HepG2 (cell line): ENCODE data around the gene STYXL2. TPM values are rescaled to one million over a fixed set of nuclear protein-coding genes. Genes with fewer than 3 reads are reported as not detected.

Source experiments
- ATAC-seq: fragments of 200-7000 bp; cut with Tn5 transposase; 3 replicates; pipeline ENCODE4 v1.9.1; 2020; ENCODE audit warnings: mild to moderate bottlenecking, moderate library complexity
- BruUV-seq: library from RNA; stranded (reverse); fragments of 400-500 nt; replicated peaks from 2 replicates; lab custom pipeline; 2021; lab: Mats Ljungman, UMichigan
- CTCF ChIA-PET: fragments of 300-600 bp; formaldehyde crosslinking; extraction: SDS; loops from one replicate; lab custom pipeline; 2021; ENCODE audit warnings: low total read pairs, inconsistent platforms, low intra/inter-chr PET ratio; lab: Yijun Ruan, JAX
- POLR2A ChIA-PET: fragments of 350-600 bp; sonication (Branson Sonifier 250); formaldehyde crosslinking; loops from one replicate; lab custom pipeline; 2020; ENCODE audit warnings: antibody characterized with exemption, inconsistent platforms; lab: Yijun Ruan, JAX
- DNase-seq: peaks from one replicate; pipeline ENCODE4 v3.0.0-alpha.2; 2015; ENCODE audit warnings: low spot score
- FAIRE-seq: peaks from 3 replicates; lab custom pipeline; 2011; peaks lifted over from hg19 to GRCh38; lab: Jason Lieb, UNC
- H2AFZ ChIP-seq: one replicate; pipeline ENCODE4 v1.6.1; 2011; ENCODE audit warnings: low read length, inconsistent platforms
- H3K27ac ChIP-seq: fragments of 300-600 bp; 3 replicates; pipeline ENCODE4 v1.8.0; 2011; ENCODE audit warnings: mixed run types, mild to moderate bottlenecking, mixed read lengths, low read length, inconsistent platforms; ENCODE audit not compliant: insufficient read depth; ENCODE audit errors: extremely low read length
- H3K27me3 ChIP-seq, 2 experiments: fragments of 200-600 bp in 1 of 2; 2 replicates in 1 of 2; 3 replicates in 1 of 2; pipeline versions ENCODE4 v1.6.0 to v1.8.0; 2011; ENCODE audit warnings: low read length in 2 of 2, mild to moderate bottlenecking in 2 of 2, moderate library complexity in 2 of 2, inconsistent platforms in 1 of 2; ENCODE audit not compliant: insufficient read depth in 2 of 2, control insufficient read depth in 1 of 2
- H3K36me3 ChIP-seq, 2 experiments: fragments of 200-600 bp in 1 of 2; replicated peaks in 1 of 2; 2 replicates in 1 of 2; 3 replicates in 1 of 2; pipeline versions ENCODE4 v1.5.1 to v1.8.0; 2011; ENCODE audit warnings: low read length in 2 of 2, inconsistent platforms in 1 of 2; ENCODE audit not compliant: insufficient read depth in 2 of 2, control insufficient read depth in 1 of 2
- H3K4me1 ChIP-seq: 2 replicates; pipeline ENCODE4 v1.5.1; 2012; ENCODE audit warnings: low read length, inconsistent platforms; ENCODE audit not compliant: insufficient read depth
- H3K4me2 ChIP-seq: 2 replicates; pipeline ENCODE4 v1.6.0; 2011; ENCODE audit warnings: low read depth, low read length, inconsistent platforms
- H3K4me3 ChIP-seq, 3 experiments: fragments of 200-600 bp in 1 of 3; sonication (generic), shearing (Covaris generic) in 1 of 3; replicated peaks in 1 of 3; 2 replicates each; pipeline ENCODE4 v1.5.1; 2011 to 2016; ENCODE audit warnings: low read length in 3 of 3, inconsistent platforms in 2 of 3, low read depth in 2 of 3, mild to moderate bottlenecking in 2 of 3, control low read depth in 1 of 3, mixed read lengths in 1 of 3; ENCODE audit not compliant: insufficient read depth in 1 of 3
- H3K79me2 ChIP-seq: one replicate; pipeline ENCODE4 v1.6.1; 2011; ENCODE audit warnings: low read length, inconsistent platforms; ENCODE audit not compliant: insufficient read depth
- H3K9ac ChIP-seq: 2 replicates; pipeline ENCODE4 v1.6.0; 2011; ENCODE audit warnings: mild to moderate bottlenecking, low read depth, low read length, inconsistent platforms; ENCODE audit not compliant: insufficient read depth
- H3K9me3 ChIP-seq: 2 replicates; pipeline ENCODE4 v1.5.1; 2012; ENCODE audit warnings: mild to moderate bottlenecking, low read length
- H4K20me1 ChIP-seq: 2 replicates; pipeline ENCODE4 v1.6.0; 2011; ENCODE audit warnings: inconsistent platforms, mild to moderate bottlenecking, low read length, moderate library complexity; ENCODE audit not compliant: insufficient read depth
- BRD4 ChIP-seq: sonication (generic); formaldehyde crosslinking; IDR thresholded peaks from 2 replicates; pipeline ENCODE4 v1.4.0; 2020; ENCODE audit warnings: missing genetic modification reagents
- PHF20 ChIP-seq: sonication (generic); formaldehyde crosslinking; IDR thresholded peaks from 2 replicates; pipeline ENCODE4 v1.5.0; 2020; ENCODE audit warnings: mild to moderate bottlenecking, missing genetic modification reagents
- SATB2 ChIP-seq: sonication (generic); formaldehyde crosslinking; IDR thresholded peaks from 2 replicates; pipeline ENCODE4 v1.5.0; 2020; ENCODE audit warnings: missing genetic modification reagents
- TOPORS ChIP-seq: sonication (generic); formaldehyde crosslinking; IDR thresholded peaks from 2 replicates; pipeline ENCODE4 v1.8.0; 2023; ENCODE audit warnings: mild to moderate bottlenecking, missing genetic modification reagents
- ZFAT ChIP-seq: sonication (generic); formaldehyde crosslinking; conservative IDR thresholded peaks from 2 replicates; pipeline ENCODE4 v1.8.1; 2023; ENCODE audit warnings: missing genetic modification reagents, inconsistent platforms
- ZNF264 ChIP-seq: sonication (generic); formaldehyde crosslinking; IDR thresholded peaks from 2 replicates; pipeline ENCODE4 v1.4.0; 2020; ENCODE audit warnings: missing genetic modification reagents
- ZNF3 ChIP-seq: IDR thresholded peaks from 2 replicates; pipeline ENCODE4 v1.7.0; 2017; ENCODE audit warnings: inconsistent platforms
- ZNF30 ChIP-seq: sonication (generic); formaldehyde crosslinking; IDR thresholded peaks from 2 replicates; pipeline ENCODE4 v1.5.0; 2020; ENCODE audit warnings: mild to moderate bottlenecking, missing genetic modification reagents
- ZNF724P ChIP-seq: sonication (generic); formaldehyde crosslinking; IDR thresholded peaks from 2 replicates; pipeline ENCODE4 v1.8.0; 2022; ENCODE audit warnings: missing genetic modification reagents, borderline replicate concordance
- ZNF768 ChIP-seq: sonication (generic); formaldehyde crosslinking; IDR thresholded peaks from 2 replicates; pipeline ENCODE4 v1.4.0; 2020; ENCODE audit warnings: missing genetic modification reagents
- ZZZ3 ChIP-seq: sonication (generic); formaldehyde crosslinking; IDR thresholded peaks from 2 replicates; pipeline ENCODE4 v1.4.0; 2020; ENCODE audit warnings: missing genetic modification reagents, mild to moderate bottlenecking, borderline replicate concordance
- WGBS: methylation state at CpG from one replicate; pipeline ENCODE4 v1.1.6; 2017; ENCODE audit warnings: low lambda C conversion rate; 5-methylcytosine and 5-hydroxymethylcytosine counted together
- in situ Hi-C: cut with HindIII; loops from 2 replicates; pipeline ENCODE4 v1.10.0; 2017; ENCODE audit warnings: low pct_unique_long_range_greater_than_20kb; ENCODE audit not compliant: extremely low pct_ligation_motif_present
- intact Hi-C: fragments of 100-400 bp; cut with micrococcal nuclease; formaldehyde crosslinking; loops from one replicate; pipeline ENCODE4 v1.10.0; 2022; ENCODE audit not compliant: unreplicated experiment
- polyA plus RNA-seq, 8 experiments: library from polyadenylated mRNA; depleted of rRNA in 3 of 8; stranded (reverse) in 7 of 8; unstranded in 1 of 8; fragments of >200 nt; fragmentation: Illumina TruSeq in 4 of 8; extraction: Trizol in 4 of 8; gene quantifications; 2 replicates each; pipeline versions ENCODE4 v1.2.1 to v1.2.3, GENCODE V29; 2011 to 2016; ENCODE audit warnings: low read depth in 4 of 8, missing spikeins in 1 of 8, mixed read lengths in 1 of 8; ENCODE audit not compliant: insufficient read depth in 1 of 8
- total RNA-seq, 5 experiments: library from RNA; depleted of rRNA; stranded (reverse); fragments of >200 nt; fragmentation: Illumina TruSeq; extraction: Trizol; gene quantifications; 2 replicates each; pipeline ENCODE4 v1.2.3, GENCODE V29; 2016; ENCODE audit warnings: low read depth in 1 of 5
- TF ChIP-seq, protein P1 (sequence below): sonication (generic); formaldehyde crosslinking; IDR thresholded peaks from 2 replicates; pipeline ENCODE4 v1.5.0; 2020; ENCODE audit warnings: mild to moderate bottlenecking, missing genetic modification reagents
- TF ChIP-seq, protein P2 (sequence below): IDR thresholded peaks from 2 replicates; pipeline ENCODE4 v1.6.1; 2016
- TF ChIP-seq, protein P3 (sequence below): sonication (generic); formaldehyde crosslinking; conservative IDR thresholded peaks from 2 replicates; pipeline ENCODE4 v1.4.0; 2020; ENCODE audit warnings: missing genetic modification reagents

STYXL2 gene
- total and polyA plus RNA-seq, 2 of the 13 experiments (the other 11 are each of a cell fraction or from before 2014, with no cell fraction given), result not detected

DNA sequence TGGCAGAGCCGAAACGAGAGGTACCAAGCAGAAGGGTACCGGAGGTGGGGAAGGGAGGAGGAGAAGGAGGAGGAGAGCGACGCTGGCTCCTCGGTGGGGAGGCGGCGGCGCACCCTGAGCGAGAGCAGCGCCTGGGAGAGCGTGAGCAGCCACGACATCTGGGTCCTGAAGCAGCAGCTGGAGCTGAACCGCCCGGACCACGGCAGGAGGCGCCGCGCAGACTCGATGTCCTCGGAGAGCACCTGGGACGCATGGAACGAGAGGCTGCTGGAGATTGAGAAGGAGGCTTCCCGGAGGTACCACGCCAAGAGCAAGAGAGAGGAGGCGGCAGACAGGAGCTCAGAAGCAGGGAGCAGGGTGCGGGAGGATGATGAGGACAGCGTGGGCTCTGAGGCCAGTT lies 32.4 kb downstream of the STYXL2 start:
- intact Hi-C loops (no loop called here), in situ Hi-C loops (loop anchor here (5.0 kb wide), 1 partner anchor 59 kb away; no protein-coding TSS in a partner anchor)
- ChIA-PET CTCF (no interaction called here), POLR2A (no interaction called here)
- FAIRE-seq (no peak), DNase-seq (no peak), ATAC-seq (no peak)
- no peak overlapping the region for H3K4me2 ChIP-seq
- WGBS, result 33% methylated on average over 24 of the region's 28 CpGs
- no peaks in the 10 kb centered on the region for H4K20me1 ChIP-seq
- TF ChIP-seq, protein P1, sequence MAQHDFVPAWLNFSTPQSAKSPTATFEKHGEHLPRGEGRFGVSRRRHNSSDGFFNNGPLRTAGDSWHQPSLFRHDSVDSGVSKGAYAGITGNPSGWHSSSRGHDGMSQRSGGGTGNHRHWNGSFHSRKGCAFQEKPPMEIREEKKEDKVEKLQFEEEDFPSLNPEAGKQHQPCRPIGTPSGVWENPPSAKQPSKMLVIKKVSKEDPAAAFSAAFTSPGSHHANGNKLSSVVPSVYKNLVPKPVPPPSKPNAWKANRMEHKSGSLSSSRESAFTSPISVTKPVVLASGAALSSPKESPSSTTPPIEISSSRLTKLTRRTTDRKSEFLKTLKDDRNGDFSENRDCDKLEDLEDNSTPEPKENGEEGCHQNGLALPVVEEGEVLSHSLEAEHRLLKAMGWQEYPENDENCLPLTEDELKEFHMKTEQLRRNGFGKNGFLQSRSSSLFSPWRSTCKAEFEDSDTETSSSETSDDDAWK, result no peak
- H3K9me3 ChIP-seq, result no peaks in the 10 kb centered on the region
- no peaks in the 10 kb centered on the region for H3K36me3 ChIP-seq
- H3K4me1 ChIP-seq, result no peaks in the 10 kb centered on the region
- H3K4me3 ChIP-seq, result no peak overlapping the region
- no TSS peak for BruUV-seq
- H3K27ac ChIP-seq, result no peak overlapping the region
- no peak overlapping the region for H2AFZ ChIP-seq
- peaks cover 9 to 64% of the 10 kb centered on the region in 2 experiments; a peak in 4 of 5 replicates for H3K27me3 ChIP-seq
- H3K9ac ChIP-seq, result no peak overlapping the region
- H3K79me2 ChIP-seq, result no peaks in the 10 kb centered on the region

DNA sequence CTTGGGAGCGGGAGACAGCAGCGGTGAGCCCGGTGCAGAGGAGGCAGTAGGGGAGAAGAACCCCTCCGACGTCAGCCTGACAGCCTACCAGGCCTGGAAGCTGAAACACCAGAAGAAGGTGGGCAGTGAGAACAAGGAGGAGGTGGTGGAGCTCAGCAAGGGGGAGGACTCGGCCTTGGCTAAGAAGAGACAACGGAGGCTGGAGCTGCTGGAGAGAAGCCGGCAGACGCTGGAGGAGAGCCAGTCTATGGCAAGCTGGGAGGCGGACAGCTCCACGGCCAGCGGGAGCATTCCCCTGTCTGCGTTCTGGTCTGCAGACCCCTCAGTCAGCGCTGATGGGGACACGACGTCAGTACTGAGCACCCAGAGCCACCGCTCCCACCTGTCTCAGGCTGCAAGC lies 32.9 kb downstream of the STYXL2 start:
- CTCF ChIA-PET, result no interaction called here
- Histone ChIP-seq H3K9ac (no peak overlapping the region), H3K79me2 (no peaks in the 10 kb centered on the region), H3K36me3 (no peaks in the 10 kb centered on the region), H3K27me3 (peaks cover 9 to 60% of the 10 kb centered on the region in 2 experiments; a peak in 4 of 5 replicates), H4K20me1 (no peaks in the 10 kb centered on the region), H2AFZ (no peak overlapping the region), H3K4me1 (no peaks in the 10 kb centered on the region), H3K9me3 (no peaks in the 10 kb centered on the region), H3K4me3 (no peak overlapping the region), H3K4me2 (no peak overlapping the region), H3K27ac (no peak overlapping the region)
- 21% methylated on average over 9 of the region's 17 CpGs for WGBS
- TF ChIP-seq ZNF264 (CRISPR knock-in tag) (no peak), ZNF724P (no peak), SATB2 (CRISPR knock-in tag) (no peak), ZNF3 (CRISPR knock-in tag) (no peak), ZNF768 (CRISPR knock-in tag) (no peak), PHF20 (CRISPR knock-in tag) (no peak), ZFAT (no peak), ZZZ3 (CRISPR knock-in tag) (no peak), ZNF30 (CRISPR knock-in tag) (no peak), TOPORS (CRISPR knock-in tag) (no peak), BRD4 (CRISPR knock-in tag) (no peak)
- TF ChIP-seq, protein P2, sequence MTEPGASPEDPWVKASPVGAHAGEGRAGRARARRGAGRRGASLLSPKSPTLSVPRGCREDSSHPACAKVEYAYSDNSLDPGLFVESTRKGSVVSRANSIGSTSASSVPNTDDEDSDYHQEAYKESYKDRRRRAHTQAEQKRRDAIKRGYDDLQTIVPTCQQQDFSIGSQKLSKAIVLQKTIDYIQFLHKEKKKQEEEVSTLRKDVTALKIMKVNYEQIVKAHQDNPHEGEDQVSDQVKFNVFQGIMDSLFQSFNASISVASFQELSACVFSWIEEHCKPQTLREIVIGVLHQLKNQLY (CRISPR knock-in tag), result no peak
- TF ChIP-seq, protein P3, sequence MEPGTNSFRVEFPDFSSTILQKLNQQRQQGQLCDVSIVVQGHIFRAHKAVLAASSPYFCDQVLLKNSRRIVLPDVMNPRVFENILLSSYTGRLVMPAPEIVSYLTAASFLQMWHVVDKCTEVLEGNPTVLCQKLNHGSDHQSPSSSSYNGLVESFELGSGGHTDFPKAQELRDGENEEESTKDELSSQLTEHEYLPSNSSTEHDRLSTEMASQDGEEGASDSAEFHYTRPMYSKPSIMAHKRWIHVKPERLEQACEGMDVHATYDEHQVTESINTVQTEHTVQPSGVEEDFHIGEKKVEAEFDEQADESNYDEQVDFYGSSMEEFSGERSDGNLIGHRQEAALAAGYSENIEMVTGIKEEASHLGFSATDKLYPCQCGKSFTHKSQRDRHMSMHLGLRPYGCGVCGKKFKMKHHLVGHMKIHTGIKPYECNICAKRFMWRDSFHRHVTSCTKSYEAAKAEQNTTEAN (CRISPR knock-in tag), result no peak
- in situ Hi-C loops (loop anchor here (5.0 kb wide), 1 partner anchor 60 kb away; no protein-coding TSS in a partner anchor), intact Hi-C loops (no loop called here)
- no peak for FAIRE-seq
- POLR2A ChIA-PET, result no interaction called here
- DNase-seq, result no peak
- no peak for ATAC-seq
- BruUV-seq, result no TSS peak
